ENCODE data around the gene ASB8. TPM values are rescaled to one million over a fixed set of nuclear protein-coding genes. Genes with fewer than 3 reads are reported as not detected.
A peak's percentile ranks its signal among the peaks of the same experiment; 100 is the strongest.

ASB8 gene, protein sequence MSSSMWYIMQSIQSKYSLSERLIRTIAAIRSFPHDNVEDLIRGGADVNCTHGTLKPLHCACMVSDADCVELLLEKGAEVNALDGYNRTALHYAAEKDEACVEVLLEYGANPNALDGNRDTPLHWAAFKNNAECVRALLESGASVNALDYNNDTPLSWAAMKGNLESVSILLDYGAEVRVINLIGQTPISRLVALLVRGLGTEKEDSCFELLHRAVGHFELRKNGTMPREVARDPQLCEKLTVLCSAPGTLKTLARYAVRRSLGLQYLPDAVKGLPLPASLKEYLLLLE
- total RNA-seq (2012; rRNA removed) (20.8 and 26.7 TPM in 2 replicates), polyA plus RNA-seq (2012; rRNA removed) (19.3 and 22.9 TPM in 2 replicates), Bru-seq, nascent RNA (percentile 72 among the genes with signal in this experiment), BruChase-seq, experiment 1, labeled RNA remaining after a 6-hour chase (percentile 77 among the genes with signal in this experiment), BruChase-seq, experiment 2, labeled RNA remaining after a 2-hour chase (percentile 79 among the genes with signal in this experiment)
- polyA plus RNA-seq (2012; cell fraction: cytosol; rRNA removed) = 8.3 and 16.9 TPM in 2 replicates
- polyA plus RNA-seq (2012; cell fraction: nucleus; rRNA removed; ENCODE audit: low replicate concordance) = 6.9 and 27.0 TPM in 2 replicates
- long read RNA-seq, transcript ASB8-201 (4 exons, 2,615 nt) = major isoform, 18 of 30 reads
- long read RNA-seq, partial matches to known transcripts = 1 of 30 reads
- long read RNA-seq, other reads (novel, unspliced or antisense) = 8 of 30 reads

DNA sequence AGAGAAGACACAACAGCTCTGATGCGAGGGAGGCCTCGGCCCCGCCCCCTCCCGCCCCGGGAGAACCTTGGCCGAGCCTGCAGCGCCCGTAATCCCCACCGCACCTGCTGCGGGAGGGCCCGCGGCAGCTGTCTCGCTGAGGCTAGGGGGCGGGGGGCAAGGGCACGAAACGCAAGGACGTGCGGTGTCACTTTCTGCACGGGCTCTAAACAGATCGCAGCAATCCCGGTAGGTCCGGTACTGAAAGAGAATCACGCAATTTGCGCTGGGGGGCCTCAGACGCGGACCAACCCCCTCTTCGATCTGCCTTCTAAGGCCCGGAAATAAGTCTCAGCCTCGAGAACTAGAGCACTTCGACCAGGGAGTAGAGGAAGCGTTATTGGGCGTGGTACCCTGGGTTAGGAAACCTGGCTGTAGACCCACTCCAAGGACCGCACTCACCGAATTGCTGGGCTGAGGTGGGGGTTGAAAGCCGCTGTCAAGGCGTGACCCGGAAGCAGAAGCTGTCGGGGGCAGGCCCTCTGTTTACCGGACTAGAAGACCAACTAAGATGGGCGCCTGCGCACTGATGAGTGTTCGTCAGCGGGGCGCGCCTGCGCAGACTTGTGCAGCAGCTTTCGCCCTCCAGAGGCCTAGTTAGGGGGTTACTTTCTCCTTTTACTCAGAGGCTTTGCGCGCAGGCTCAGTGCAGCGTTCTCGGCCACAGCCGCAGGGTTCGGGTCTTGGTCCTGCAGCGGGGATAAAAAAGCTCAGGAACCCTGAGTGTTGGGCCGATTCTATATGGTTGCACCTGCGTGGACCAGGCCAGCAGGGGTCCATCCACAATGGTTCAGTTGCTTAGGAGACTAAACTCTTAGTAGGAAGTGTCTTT, at the start of gene ASB8:
TSS of gene ASB8 (minus strand) at position 498 of the 871 bp plus-strand sequence. CDS start 4,019 bp downstream, outside the sequence.
- intact Hi-C loops (cut with micrococcal nuclease) = loop anchor here (2.0 kb wide), 1 partner anchor 50 kb away; the partner anchor contains the start of gene SENP1
- Histone ChIP-seq H3K36me3 (ENCODE audit: control insufficient read depth, insufficient read depth, low read length) (peaks cover 4% of the 10 kb centered on the region), H3K27ac (ENCODE audit: insufficient read depth, low read length) (peak within 1 kb of the TSS; percentile 74), H3K23ac (ENCODE audit: low read depth, low read length) (peak within 1 kb of the TSS; percentile 90), H2AFZ (replicated peaks; ENCODE audit: low read length, poor library complexity) (peak within 1 kb of the TSS; percentile 96), H4K8ac (ENCODE audit: low read depth in 2 of 2, low read length in 2 of 2) (peak within 1 kb of the TSS; percentile 76 to 97), H2AK5ac (ENCODE audit: low read depth, low read length) (peak within 1 kb of the TSS; percentile 52; the same call in 1 of the 2 replicates), H3K4me1 (ENCODE audit: control insufficient read depth, insufficient read depth, low read length) (peaks cover 2% of the 10 kb centered on the region; the same call in 1 of the 2 replicates), H3K56ac (ENCODE audit: extremely low read depth, insufficient read depth, low read length) (peak within 1 kb of the TSS; percentile 80), H3K9me3 (ENCODE audit: control insufficient read depth, insufficient read depth, low read length) (no peaks in the 10 kb centered on the region), H2BK5ac (ENCODE audit: low read depth, low read length, poor library complexity, severe bottlenecking) (peak within 1 kb of the TSS; percentile 62), H4K20me1 (ENCODE audit: insufficient read depth, low read length) (no peaks in the 10 kb centered on the region), H3K9me1 (ENCODE audit: insufficient read depth, low read length) (peaks cover 5% of the 10 kb centered on the region), H2BK20ac (ENCODE audit: low read depth, low read length) (peak within 1 kb of the TSS; percentile 42; the same call in 1 of the 2 replicates), H3K4me3 (ENCODE audit: insufficient read depth, low read depth, low read length) (peak within 1 kb of the TSS; percentile 68), H2BK120ac (ENCODE audit: low read depth, low read length) (peak within 1 kb of the TSS; percentile 70), H4K5ac (ENCODE audit: low read depth, low read length) (peak within 1 kb of the TSS; percentile 94), H3K79me1 (ENCODE audit: low read depth in 1 of 2, low read length in 2 of 2) (peaks cover 3 to 23% of the 10 kb centered on the region in 2 experiments; a peak in 3 of 4 replicates), H2BK15ac (ENCODE audit: low read depth, low read length) (peak within 1 kb of the TSS; percentile 8; the same call in 1 of the 3 replicates), H3K14ac (replicated peaks; ENCODE audit: low read depth, low read length) (peak within 1 kb of the TSS; percentile 95), H3K4ac (ENCODE audit: low read depth, low read length) (peak within 1 kb of the TSS; percentile 87), H3K9ac (ENCODE audit: low read depth, low read length) (peak within 1 kb of the TSS; percentile 77), H3K4me2 (ENCODE audit: low read depth, low read length) (peak within 1 kb of the TSS; percentile 99), H3K18ac (ENCODE audit: low read depth, low read length) (peak within 1 kb of the TSS; percentile 71), H3K27me3 (ENCODE audit: control insufficient read depth, insufficient read depth, low read length) (peaks cover 2% of the 10 kb centered on the region; the same call in 1 of the 2 replicates), H4K91ac (ENCODE audit: insufficient read depth, low read depth, low read length) (peak within 1 kb of the TSS; percentile 60), H2AK9ac (replicated peaks; ENCODE audit: low read depth, low read length, poor library complexity) (peak within 1 kb of the TSS; percentile 86)
- BruUV-seq (replicated peaks) = no TSS peak
- POLR2A ChIA-PET (ENCODE audit: unreplicated experiment) = interaction anchor here (0.6 kb wide), 1 partner anchor 10 kb away, joined by 6 read pairs; no protein-coding TSS in a partner anchor
- WGBS, 2 experiments (ENCODE audit: extremely low coverage in 2 of 2, insufficient read length in 1 of 2) = 0% methylated on average over 25 of the region's 56 CpGs; no CpG with 5 or more reads in 1 of the 2 experiments
- in situ Hi-C loops (cut with MboI; ENCODE audit: low sequenced_read_pairs) = no loop called here
- peak; percentile 95; the same call in 1 of the 2 replicates for TF ChIP-seq MAZ (IDR thresholded peaks at IDR 0.05; ENCODE audit: borderline replicate concordance, low read depth, low read length)
- TF ChIP-seq, protein P1, sequence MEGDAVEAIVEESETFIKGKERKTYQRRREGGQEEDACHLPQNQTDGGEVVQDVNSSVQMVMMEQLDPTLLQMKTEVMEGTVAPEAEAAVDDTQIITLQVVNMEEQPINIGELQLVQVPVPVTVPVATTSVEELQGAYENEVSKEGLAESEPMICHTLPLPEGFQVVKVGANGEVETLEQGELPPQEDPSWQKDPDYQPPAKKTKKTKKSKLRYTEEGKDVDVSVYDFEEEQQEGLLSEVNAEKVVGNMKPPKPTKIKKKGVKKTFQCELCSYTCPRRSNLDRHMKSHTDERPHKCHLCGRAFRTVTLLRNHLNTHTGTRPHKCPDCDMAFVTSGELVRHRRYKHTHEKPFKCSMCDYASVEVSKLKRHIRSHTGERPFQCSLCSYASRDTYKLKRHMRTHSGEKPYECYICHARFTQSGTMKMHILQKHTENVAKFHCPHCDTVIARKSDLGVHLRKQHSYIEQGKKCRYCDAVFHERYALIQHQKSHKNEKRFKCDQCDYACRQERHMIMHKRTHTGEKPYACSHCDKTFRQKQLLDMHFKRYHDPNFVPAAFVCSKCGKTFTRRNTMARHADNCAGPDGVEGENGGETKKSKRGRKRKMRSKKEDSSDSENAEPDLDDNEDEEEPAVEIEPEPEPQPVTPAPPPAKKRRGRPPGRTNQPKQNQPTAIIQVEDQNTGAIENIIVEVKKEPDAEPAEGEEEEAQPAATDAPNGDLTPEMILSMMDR (conservative IDR thresholded peaks at IDR 0.05; ENCODE audit: low read depth, low read length) = peak; percentile 48
- TF ChIP-seq CEBPB (IDR thresholded peaks at IDR 0.05; ENCODE audit: low read depth, low read length) = no peak
- CTCF ChIA-PET = interaction anchor here (0.5 to 1.2 kb wide), 7 partner anchors 8 to 67 kb away, joined by 3 to 5 read pairs (median 4); no protein-coding TSS in a partner anchor
- ATAC-seq (ENCODE audit: low read depth) = peak; percentile 99
- dilution Hi-C loops (cut with HindIII; ENCODE audit: low sequenced_read_pairs, unreplicated experiment) = no loop called here
- peak; percentile 97 for DNase-seq

Data from IMR-90 (cell line).